Epithelial cell of esophagus (primary cell): ENCODE results near the gene EVI5.

Experiments
- DNase-seq: peaks from one replicate; pipeline ENCODE4 v3.0.0; 2010; ENCODE audit warnings: low read depth
- H3K4me3 ChIP-seq: 2 replicates; pipeline ENCODE4 v1.5.1; 2011; ENCODE audit warnings: mild to moderate bottlenecking, low read length, control low read depth
- TF ChIP-seq, protein P1 (sequence below): IDR thresholded peaks from 2 replicates; pipeline ENCODE4 v1.5.1; 2011; ENCODE audit warnings: low read depth, mild to moderate bottlenecking, low read length, control low read depth, inconsistent platforms; ENCODE audit not compliant: insufficient read depth; ENCODE audit errors: missing control alignments

The EVI5 gene

DNA sequence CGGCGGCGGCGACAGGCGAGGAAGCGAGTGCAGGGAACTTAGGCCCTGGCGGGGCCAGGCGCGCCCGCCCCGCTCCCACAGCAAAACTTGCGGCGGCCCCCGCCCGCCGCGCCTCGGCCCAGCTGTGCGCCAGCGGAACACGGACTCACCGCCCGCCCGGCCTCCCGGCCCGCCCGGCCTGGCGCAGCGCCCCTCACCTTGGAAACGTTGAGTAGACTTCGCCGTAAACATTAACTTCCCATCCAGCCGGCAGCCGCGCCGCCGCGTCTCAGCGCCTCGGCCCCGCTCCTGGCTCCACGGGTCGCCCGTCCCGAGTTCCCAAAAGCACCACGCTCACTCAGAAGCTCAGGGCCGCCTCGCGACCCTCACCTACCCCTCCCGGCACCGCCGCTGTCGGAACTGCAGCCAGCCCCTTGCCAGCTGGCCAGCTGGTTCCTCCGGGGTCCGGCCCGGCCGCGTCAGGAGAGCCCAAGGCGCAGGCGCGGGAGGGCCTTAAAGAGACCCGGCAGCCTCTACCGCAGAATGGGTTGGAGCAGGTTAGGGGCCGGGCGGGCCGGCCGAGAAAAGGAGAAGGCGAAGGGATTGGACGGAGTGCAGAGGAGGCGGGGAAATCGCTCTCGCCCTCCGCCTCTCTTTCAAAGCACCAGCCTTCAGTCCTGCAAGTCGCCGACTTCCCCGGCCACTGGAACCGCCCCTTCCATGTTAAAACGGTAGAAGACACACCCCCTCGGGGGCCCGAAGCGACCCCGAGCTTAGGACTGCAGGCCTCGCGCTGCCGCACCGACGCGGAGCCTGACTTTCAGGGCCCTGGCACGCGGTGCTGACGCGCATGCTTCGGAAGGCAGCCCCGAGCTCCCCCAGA is at the start of gene EVI5:
Gene EVI5, minus strand, starts transcription at position 470 of the 862 bp plus-strand sequence. CDS start 48,562 bp downstream, outside the sequence.
- TF ChIP-seq, protein P1, sequence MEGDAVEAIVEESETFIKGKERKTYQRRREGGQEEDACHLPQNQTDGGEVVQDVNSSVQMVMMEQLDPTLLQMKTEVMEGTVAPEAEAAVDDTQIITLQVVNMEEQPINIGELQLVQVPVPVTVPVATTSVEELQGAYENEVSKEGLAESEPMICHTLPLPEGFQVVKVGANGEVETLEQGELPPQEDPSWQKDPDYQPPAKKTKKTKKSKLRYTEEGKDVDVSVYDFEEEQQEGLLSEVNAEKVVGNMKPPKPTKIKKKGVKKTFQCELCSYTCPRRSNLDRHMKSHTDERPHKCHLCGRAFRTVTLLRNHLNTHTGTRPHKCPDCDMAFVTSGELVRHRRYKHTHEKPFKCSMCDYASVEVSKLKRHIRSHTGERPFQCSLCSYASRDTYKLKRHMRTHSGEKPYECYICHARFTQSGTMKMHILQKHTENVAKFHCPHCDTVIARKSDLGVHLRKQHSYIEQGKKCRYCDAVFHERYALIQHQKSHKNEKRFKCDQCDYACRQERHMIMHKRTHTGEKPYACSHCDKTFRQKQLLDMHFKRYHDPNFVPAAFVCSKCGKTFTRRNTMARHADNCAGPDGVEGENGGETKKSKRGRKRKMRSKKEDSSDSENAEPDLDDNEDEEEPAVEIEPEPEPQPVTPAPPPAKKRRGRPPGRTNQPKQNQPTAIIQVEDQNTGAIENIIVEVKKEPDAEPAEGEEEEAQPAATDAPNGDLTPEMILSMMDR: peak; percentile 24
- peak within 1 kb of the TSS; percentile 81 for H3K4me3 ChIP-seq

DNA sequence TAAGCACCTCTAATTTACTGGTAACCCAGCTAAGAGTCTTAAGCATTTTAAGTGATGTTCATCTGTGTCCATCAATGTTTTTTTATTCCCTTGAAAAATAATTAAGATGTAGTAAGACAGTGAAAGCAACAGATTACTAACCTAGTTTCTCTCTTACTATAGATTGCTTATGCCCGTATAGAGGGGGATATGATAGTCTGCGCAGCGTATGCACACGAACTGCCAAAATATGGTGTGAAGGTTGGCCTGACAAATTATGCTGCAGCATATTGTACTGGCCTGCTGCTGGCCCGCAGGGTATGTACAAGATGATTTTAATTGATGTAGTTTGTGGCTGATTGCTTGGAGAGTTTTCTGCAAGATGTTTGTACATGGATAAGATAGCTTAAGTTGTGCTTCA is 49.7 kb upstream of the EVI5 start:
- TF ChIP-seq, protein P1: no peak
- no peak for DNase-seq
- peak overlapping the region; percentile 97 for H3K4me3 ChIP-seq

More for the DNA sequence above, at the start of gene EVI5:
- DNase-seq: peak; percentile 97

DNA sequence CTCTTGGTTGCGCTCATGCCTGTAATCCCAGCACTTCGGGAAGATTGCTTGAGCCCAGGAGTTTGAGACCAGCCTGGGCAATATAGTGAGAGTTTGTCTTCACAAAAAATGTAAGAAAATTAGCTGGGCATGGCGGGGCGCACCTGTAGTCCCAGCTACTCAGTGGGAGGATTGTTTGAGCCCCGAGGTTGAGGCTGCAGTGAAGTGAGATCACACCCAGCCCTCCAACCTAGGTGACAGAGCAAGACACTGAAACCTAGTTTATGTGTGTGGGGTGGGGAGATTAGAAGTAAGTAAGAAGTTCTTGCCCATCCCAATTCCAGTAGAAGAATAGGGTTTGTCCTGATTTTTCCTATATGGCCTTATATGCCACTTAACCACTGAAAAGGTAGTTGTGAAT is 48.9 kb upstream of the EVI5 start:
- TF ChIP-seq, protein P1: no peak
- peak; percentile 17 for DNase-seq
- H3K4me3 ChIP-seq: peak overlapping the region; percentile 97

DNA sequence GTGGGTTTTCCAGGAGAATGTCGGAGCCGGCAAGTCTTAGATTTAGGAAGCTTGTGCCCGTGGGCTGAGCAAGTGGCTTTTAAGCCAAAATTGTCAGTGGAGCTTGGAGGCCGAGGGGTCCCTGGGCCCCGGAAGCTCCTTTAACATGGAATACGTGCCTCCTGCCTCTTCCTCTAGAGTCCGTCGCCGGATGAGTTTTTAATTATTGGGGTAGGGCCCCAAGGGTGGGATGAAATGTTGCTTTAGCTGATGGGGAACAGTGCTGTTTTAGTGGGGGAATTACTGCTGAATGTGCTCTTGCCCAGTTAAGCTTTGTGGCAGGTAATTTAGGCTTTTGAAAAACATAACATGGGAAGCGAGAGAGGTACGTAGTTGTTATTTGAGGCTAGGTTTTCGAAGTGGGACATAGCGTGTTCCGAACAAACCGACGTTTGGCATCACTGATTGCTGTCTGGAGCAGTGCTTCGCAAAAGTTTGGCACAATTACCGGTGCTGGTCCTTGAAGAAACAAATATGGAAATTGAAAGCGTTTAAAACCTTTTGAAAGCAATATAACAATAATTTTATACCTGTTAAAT is 47.7 kb upstream of the EVI5 start:
- peak overlapping the region; percentile 97 for H3K4me3 ChIP-seq
- DNase-seq: no peak
- TF ChIP-seq, protein P1: no peak

DNA sequence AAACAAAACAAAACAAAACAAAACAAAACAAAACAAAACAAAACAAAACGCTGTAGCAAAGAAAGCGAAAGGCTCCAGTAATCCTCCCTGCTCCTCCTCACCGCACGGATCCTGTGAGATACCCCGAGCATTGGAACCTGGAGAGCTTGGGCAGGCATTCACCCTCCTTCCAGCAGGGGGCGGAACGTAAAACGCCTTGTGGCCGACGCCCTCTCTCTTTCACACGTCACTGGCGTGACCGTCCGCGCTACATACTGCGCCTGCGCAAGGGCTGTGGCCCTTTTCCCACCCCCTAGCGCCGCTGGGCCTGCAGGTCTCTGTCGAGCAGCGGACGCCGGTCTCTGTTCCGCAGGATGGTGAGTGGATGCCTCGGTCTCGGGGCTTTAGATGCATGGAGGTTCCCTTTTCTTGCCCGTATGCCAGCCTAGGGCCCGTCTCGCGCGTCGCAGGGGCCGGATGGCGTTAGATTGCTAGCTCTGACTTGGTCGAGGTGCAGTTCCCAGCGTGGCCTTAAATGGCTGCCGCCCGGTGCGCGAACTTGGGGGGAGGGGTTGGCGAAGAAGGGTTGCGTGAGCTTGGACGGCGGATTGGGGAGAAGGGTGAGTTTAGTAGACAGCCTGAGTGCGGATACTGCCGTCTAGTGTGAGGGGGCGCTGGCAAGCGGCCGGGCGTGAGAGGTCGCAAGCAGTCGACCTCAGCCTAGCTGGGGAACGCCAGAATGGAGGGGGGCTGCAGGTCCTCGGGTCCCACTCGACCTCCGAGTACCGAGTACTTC is 47.0 kb upstream of the EVI5 start, which contains the start of gene RPL5:
Gene RPL5, plus strand, starts transcription at position 279 of the 775 bp plus-strand sequence. Its CDS starts 75 bp downstream, at position 354.
- TF ChIP-seq, protein P1: peak; percentile 95
- DNase-seq: peak; percentile 97
- H3K4me3 ChIP-seq: peak within 1 kb of the TSS; percentile 97

DNA sequence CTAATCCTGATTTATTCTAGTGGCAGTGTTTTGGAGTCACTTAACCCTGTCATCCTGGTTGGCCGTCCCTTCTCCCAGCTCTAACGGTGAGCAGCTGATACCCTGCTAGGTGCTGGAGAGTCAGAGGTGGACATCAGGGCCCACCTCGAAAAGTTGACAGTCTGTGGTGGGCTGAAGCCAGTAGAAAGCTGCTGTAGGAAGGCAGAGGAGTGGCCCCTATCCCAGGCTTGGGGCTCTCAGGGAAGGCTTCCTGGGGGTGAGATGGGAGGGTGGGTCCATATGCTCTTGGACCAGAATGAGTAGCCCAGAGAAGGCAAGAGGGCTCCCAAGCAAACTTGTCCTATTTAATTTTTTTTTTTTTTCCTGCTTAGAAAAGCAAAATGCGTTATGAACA is 46.5 kb upstream of the EVI5 start:
- TF ChIP-seq, protein P1: no peak
- no peak overlapping the region for H3K4me3 ChIP-seq
- DNase-seq: no peak
